ENCODE results near the gene ACTA1. TPM values are rescaled to one million over a fixed set of nuclear protein-coding genes. Genes with fewer than 3 reads are reported as not detected.

Gene ACTA1
- total and polyA plus RNA-seq, 2 experiments from 2014 or later, result 8.8 to 13.0 TPM

- no peak for TF ChIP-seq CTCF (conservative IDR thresholded peaks at IDR 0.05; ENCODE audit: low read depth in 2 of 2)
Observed at GRCh38 chr1:229412056-229412455, 21.8 kb downstream of the ACTA1 start (continued).

- peak overlapping the region; percentile 72 for H3K4me2 ChIP-seq
- Mint-ChIP-seq H3K27me3 (ENCODE audit: insufficient read depth, low read depth, poor library complexity) (peaks cover 62% of the 10 kb centered on the region), H3K9me3 (no peaks in the 10 kb centered on the region), H3K4me1 (peaks cover 41% of the 10 kb centered on the region), H3K4me3 (no peak overlapping the region; the same call in 2 of the 3 replicates), H3K27ac (no peak overlapping the region), H3K36me3 (ENCODE audit: low read depth) (no peaks in the 10 kb centered on the region)
- 0 out of 2 replicates have a peak, but pooled peaks cover 4% of the 10 kb centered on the region for H4K20me1 ChIP-seq (replicated peaks; ENCODE audit: insufficient read depth)
- H3K36me3 ChIP-seq (ENCODE audit: insufficient read depth), result no peaks in the 10 kb centered on the region
- peaks cover 7% of the 10 kb centered on the region for H3F3A ChIP-seq (replicated peaks; ENCODE audit: low read depth)
- peak overlapping the region; percentile 88 for H2AFZ ChIP-seq
- peaks cover 53% of the 10 kb centered on the region for H3K27me3 ChIP-seq (ENCODE audit: insufficient read depth)
- no peaks in the 10 kb centered on the region for H3K79me2 ChIP-seq (replicated peaks; ENCODE audit: insufficient read depth)
- no peak overlapping the region for H3K4me3 ChIP-seq
- DNase-seq (ENCODE audit: low spot score), result no peak
- no peaks in the 10 kb centered on the region for H3K9me2 ChIP-seq (ENCODE audit: insufficient read depth)
- H3K27ac ChIP-seq (ENCODE audit: low read depth), result no peak overlapping the region
- peaks cover 50% of the 10 kb centered on the region for H3K4me1 ChIP-seq (ENCODE audit: insufficient read depth)
- no peak for ATAC-seq
- TF ChIP-seq JUNB (IDR thresholded peaks at IDR 0.05; ENCODE audit: unreplicated experiment) (no peak), REST (IDR thresholded peaks at IDR 0.05; ENCODE audit: unreplicated experiment) (no peak), ZNF114 (CRISPR knock-in tag; IDR thresholded peaks at IDR 0.05) (no peak), STAT1 (IDR thresholded peaks at IDR 0.05; ENCODE audit: unreplicated experiment) (no peak), ZNF331 (CRISPR knock-in tag; IDR thresholded peaks at IDR 0.05; ENCODE audit: low read depth) (no peak), EZH2 (IDR thresholded peaks at IDR 0.05; ENCODE audit: low read depth, unreplicated experiment) (no peak), NANOG (IDR thresholded peaks at IDR 0.05; ENCODE audit: borderline replicate concordance) (no peak), ETS1 (IDR thresholded peaks at IDR 0.05) (no peak), CTCF (conservative IDR thresholded peaks at IDR 0.05; ENCODE audit: low read depth in 2 of 2) (no peak)
Observed at GRCh38 chr1:229411434-229412055, 22.3 kb downstream of the ACTA1 start.
